HAP-1 (cell line): Measurements from ENCODE around the gene ERCC6.

ENCODE experiments used
- DNase-seq, 2 experiments: peaks; one replicate each; pipeline ENCODE4 v3.0.0-alpha.2; 2016 to 2020; ENCODE audit warnings: low spot score in 2 of 2
- H3K27me3 ChIP-seq: fragments of 250-450 bp; sonication (Bioruptor Pico); 2 replicates; pipeline ENCODE4 v1.5.1; 2020; ENCODE audit warnings: low read depth, mild to moderate bottlenecking, moderate library complexity
- H3K36me3 ChIP-seq: fragments of 250-450 bp; sonication (Bioruptor Pico); replicated peaks from 2 replicates; pipeline ENCODE4 v1.5.1; 2020; ENCODE audit warnings: mild to moderate bottlenecking
- H3K4me1 ChIP-seq: fragments of 250-450 bp; sonication (Bioruptor Pico); 2 replicates; pipeline ENCODE4 v1.5.1; 2020; ENCODE audit warnings: mild to moderate bottlenecking
- H3K4me3 ChIP-seq: fragments of 250-450 bp; sonication (Bioruptor Pico); 2 replicates; pipeline ENCODE4 v1.5.1; 2020; ENCODE audit warnings: mild to moderate bottlenecking, moderate library complexity
- H3K9me3 ChIP-seq: fragments of 250-450 bp; sonication (Bioruptor Pico); 2 replicates; pipeline ENCODE4 v1.5.1; 2020; ENCODE audit warnings: mild to moderate bottlenecking, moderate library complexity
- in situ Hi-C: fragments of 300-500 bp; cut with MboI; formaldehyde crosslinking; loops from 3 replicates; pipeline ENCODE4 v1.14.3; 2020; ENCODE audit warnings: low sequenced_read_pairs, inconsistent platforms, mixed read lengths

ERCC6 gene

DNA sequence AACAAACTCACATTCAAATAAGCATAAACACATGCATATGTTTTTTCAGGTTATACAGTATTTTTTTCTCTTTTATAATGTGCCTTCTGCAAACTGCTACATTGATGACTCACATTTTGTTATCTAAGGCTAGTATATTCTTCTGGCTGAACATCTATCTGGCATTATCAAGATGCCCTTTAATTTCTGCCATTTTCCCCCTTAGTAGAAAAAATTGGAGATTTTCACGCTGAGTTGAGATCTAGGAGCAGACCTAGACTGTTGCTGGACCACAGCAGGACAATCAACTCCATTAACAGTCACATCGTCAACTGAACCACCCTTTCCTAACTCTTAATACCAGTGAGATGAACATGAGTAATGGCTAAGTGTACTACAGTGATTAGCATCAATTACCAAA is 41.6 kb downstream of the ERCC6 start:
- H3K36me3 ChIP-seq, result no peaks in the 10 kb centered on the region
- no peaks in the 10 kb centered on the region for H3K9me3 ChIP-seq
- H3K4me3 ChIP-seq, result no peak overlapping the region
- no peaks in the 10 kb centered on the region for H3K4me1 ChIP-seq
- in situ Hi-C loops, result no loop called here
- H3K27me3 ChIP-seq, result no peaks in the 10 kb centered on the region
- no peak for DNase-seq

GRCh38 chr10:49488056-49488717 is 50.7 kb downstream of the ERCC6 start:
- no peaks in the 10 kb centered on the region for H3K27me3 ChIP-seq
- H3K9me3 ChIP-seq, result no peaks in the 10 kb centered on the region
- peak; percentile 72 to 83 for DNase-seq
- no peak overlapping the region for H3K4me3 ChIP-seq
- peaks cover 6% of the 10 kb centered on the region; the same call in 1 of the 2 replicates for H3K4me1 ChIP-seq
- H3K36me3 ChIP-seq, result no peaks in the 10 kb centered on the region
- in situ Hi-C loops, result no loop called here

GRCh38 chr10:49486738-49487137 is 52.2 kb downstream of the ERCC6 start:
- no peak for DNase-seq
- in situ Hi-C loops, result no loop called here
- Histone ChIP-seq H3K4me3 (no peak overlapping the region), H3K27me3 (no peaks in the 10 kb centered on the region), H3K36me3 (no peaks in the 10 kb centered on the region), H3K4me1 (peaks cover 6% of the 10 kb centered on the region; the same call in 1 of the 2 replicates), H3K9me3 (no peaks in the 10 kb centered on the region)

DNA sequence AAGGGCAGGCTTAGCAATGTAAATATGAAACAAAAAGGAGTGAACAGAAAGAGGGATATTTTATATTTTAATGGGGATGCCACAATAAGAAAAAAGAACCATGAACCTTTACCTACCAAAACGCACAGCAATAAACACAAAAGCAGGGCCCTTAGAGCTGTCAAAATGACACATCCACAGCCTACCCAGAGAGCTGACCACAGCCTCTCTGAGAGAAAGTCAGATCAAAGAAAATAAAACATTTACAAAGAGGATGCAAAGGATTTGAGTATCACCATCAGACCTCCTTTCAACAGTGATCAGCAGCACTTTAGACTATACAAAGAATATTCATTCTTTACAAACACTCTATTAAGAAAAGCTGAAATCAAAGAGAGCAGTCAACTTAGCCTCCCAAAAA is 52.9 kb downstream of the ERCC6 start:
- in situ Hi-C loops, result no loop called here

DNA sequence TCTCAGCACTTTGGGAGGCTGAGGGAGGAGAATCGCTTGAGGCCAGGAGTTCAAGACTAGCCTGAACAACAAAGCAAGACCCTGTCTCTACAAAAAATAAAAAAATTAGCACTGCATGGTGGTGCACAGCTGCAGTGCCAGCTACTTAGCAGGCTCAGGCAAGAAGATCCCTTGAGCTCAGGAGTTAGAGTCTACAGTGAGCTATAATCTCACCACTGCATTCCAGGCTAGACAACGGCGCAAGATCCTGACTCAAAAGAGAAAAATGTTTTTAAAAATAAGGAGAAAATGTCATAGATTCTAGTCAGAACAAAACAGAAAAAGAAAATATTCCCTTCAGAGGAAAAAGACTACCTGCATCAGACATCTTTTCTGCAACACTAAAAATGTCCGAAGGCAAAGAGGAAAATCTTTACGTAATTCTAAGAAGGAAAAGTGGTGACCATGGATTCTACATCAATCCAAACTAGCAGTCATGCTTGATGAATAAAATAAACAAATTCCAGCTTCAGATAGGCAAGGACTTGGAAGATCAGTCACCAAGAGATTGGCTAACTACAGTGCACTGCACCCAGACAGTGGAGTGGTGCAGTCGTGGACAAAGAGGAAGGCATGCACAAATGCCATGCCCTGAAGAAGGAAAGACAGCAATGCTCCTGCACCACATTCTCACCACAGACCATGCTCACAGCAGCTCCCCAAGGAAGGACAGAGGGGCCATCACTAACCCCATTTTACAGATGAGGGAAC is 54.3 kb downstream of the ERCC6 start:
- H3K36me3 ChIP-seq, result no peaks in the 10 kb centered on the region
- no peaks in the 10 kb centered on the region for H3K9me3 ChIP-seq
- peaks cover 6% of the 10 kb centered on the region; the same call in 1 of the 2 replicates for H3K4me1 ChIP-seq
- DNase-seq, result no peak
- in situ Hi-C loops, result no loop called here
- H3K4me3 ChIP-seq, result no peak overlapping the region
- H3K27me3 ChIP-seq, result no peaks in the 10 kb centered on the region

More for the DNA sequence above, 52.9 kb downstream of the ERCC6 start:
- peaks cover 6% of the 10 kb centered on the region; the same call in 1 of the 2 replicates for H3K4me1 ChIP-seq
- no peaks in the 10 kb centered on the region for H3K27me3 ChIP-seq
- no peaks in the 10 kb centered on the region for H3K9me3 ChIP-seq
- no peak for DNase-seq
- H3K4me3 ChIP-seq, result no peak overlapping the region
- no peaks in the 10 kb centered on the region for H3K36me3 ChIP-seq

DNA sequence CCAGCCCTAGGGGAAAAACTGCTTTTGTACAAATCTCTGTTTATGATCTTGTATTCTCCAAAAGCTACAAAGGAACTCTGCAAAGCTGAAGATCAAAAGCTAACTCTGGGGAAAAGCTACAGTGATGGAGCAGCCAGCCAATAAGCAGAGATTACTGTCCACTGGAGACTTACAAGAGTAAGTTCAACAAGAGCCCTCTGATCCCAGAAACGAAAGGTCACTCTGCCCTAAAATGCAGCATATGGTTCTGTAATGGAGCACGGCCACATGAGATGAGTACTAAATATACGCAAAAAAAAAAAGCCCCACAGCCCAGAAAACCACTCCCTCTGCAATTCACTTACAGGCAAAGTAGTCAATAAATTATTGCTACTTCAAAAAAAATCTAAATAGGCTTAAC is 60.1 kb downstream of the ERCC6 start:
- no peaks in the 10 kb centered on the region for H3K4me1 ChIP-seq
- in situ Hi-C loops, result no loop called here
- no peaks in the 10 kb centered on the region for H3K27me3 ChIP-seq
- no peak for DNase-seq
- no peaks in the 10 kb centered on the region; the same call in none of the 2 replicates for H3K36me3 ChIP-seq
- H3K4me3 ChIP-seq, result no peak overlapping the region
- H3K9me3 ChIP-seq, result no peaks in the 10 kb centered on the region

DNA sequence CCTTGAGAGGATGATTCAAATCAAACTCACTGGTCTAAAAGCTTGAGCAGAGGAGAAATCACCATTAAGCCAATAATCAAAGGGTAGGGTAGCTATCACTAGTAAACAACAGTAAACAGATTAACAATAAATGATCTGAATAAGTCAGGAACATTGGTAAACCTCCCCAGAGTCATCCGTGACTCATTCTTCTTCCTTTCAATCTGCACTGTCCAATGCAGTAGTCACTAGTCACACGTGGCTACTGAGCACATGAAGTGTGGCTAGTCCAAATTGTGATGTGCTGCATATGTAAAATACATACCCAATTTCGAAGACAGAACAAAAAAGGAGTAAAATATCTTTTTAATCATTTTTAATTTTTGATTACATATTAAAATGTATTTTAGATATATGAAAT is 64.0 kb downstream of the ERCC6 start:
- in situ Hi-C loops, result no loop called here
- H3K4me1 ChIP-seq, result no peaks in the 10 kb centered on the region
- no peak for DNase-seq
- no peaks in the 10 kb centered on the region for H3K27me3 ChIP-seq
- no peaks in the 10 kb centered on the region for H3K9me3 ChIP-seq
- peaks cover 6% of the 10 kb centered on the region for H3K36me3 ChIP-seq
- no peak overlapping the region for H3K4me3 ChIP-seq

DNA sequence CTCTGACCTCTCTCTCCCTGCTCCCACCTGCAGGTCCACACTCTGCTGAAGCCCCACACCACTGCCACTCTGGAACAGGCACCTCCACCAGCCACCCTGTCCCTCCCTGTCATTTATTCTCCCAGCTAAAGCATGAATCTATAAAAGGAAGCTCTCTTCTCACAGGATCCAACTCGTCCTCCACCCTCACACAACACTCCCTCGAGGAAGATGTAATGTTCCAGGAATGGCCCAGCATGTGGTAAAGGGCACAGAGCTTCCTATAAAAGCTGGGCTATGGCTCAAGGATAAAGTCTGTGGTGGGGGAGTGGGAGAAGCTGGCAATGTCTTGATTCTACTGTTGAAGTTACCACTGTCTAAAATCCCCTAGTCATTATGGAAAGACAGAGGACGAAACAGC is 67.4 kb downstream of the ERCC6 start:
- H3K4me1 ChIP-seq, result no peaks in the 10 kb centered on the region
- H3K27me3 ChIP-seq, result no peaks in the 10 kb centered on the region
- no peak for DNase-seq
- no peak overlapping the region for H3K4me3 ChIP-seq
- peaks cover 8% of the 10 kb centered on the region for H3K36me3 ChIP-seq
- no peaks in the 10 kb centered on the region for H3K9me3 ChIP-seq
- in situ Hi-C loops, result no loop called here

DNA sequence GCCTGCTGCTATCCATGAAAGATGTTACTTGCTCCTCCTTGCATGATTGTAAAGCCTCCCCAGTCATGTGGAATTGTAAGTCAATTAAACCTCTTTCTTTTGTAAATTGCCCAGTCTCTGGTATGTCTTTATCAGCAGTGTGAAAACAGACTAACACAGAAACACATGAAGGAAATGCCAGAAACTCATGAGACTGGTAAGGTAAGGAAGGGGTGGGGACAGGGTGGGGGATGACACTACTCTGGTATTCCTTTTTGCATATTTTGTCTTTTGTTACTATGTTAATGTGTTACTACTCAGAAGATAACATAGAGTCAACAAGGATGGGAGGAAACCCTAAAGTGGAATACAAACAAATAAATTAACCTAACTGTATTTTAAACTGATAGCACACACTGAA is 73.2 kb downstream of the ERCC6 start:
- H3K9me3 ChIP-seq, result no peaks in the 10 kb centered on the region; the same call in 1 of the 2 replicates

More for the DNA sequence above, 73.2 kb downstream of the ERCC6 start:
- Histone ChIP-seq H3K4me1 (no peaks in the 10 kb centered on the region), H3K27me3 (no peaks in the 10 kb centered on the region), H3K36me3 (peaks cover 8% of the 10 kb centered on the region), H3K4me3 (no peak overlapping the region)
- in situ Hi-C loops, result no loop called here
- no peak for DNase-seq
